Measurements from ENCODE around the gene TACR1. TPM values are rescaled to one million over a fixed set of nuclear protein-coding genes. Genes with fewer than 3 reads are reported as not detected.

Gene TACR1
- total RNA-seq, 1 donor from 2014 or later, result 1.0 TPM

- Mint-ChIP-seq H3K36me3 (ENCODE audit: low read depth, unreplicated experiment) (no peaks in the 10 kb centered on the region), H3K9me3 (ENCODE audit: unreplicated experiment) (no peaks in the 10 kb centered on the region), H3K27ac (ENCODE audit: unreplicated experiment) (no peak overlapping the region), H3K4me1 (ENCODE audit: unreplicated experiment) (no peaks in the 10 kb centered on the region), H3K27me3 (ENCODE audit: unreplicated experiment) (peaks cover 3% of the 10 kb centered on the region), H3K4me3 (ENCODE audit: unreplicated experiment) (no peak overlapping the region)
- no peak for TF ChIP-seq CTCF (IDR thresholded peaks at IDR 0.05; ENCODE audit: unreplicated experiment)
- DNase-seq (ENCODE audit: low spot score), result no peak
Measured at GRCh38 chr2:75025633-75026380, 173.5 kb downstream of the TACR1 start.

DNA sequence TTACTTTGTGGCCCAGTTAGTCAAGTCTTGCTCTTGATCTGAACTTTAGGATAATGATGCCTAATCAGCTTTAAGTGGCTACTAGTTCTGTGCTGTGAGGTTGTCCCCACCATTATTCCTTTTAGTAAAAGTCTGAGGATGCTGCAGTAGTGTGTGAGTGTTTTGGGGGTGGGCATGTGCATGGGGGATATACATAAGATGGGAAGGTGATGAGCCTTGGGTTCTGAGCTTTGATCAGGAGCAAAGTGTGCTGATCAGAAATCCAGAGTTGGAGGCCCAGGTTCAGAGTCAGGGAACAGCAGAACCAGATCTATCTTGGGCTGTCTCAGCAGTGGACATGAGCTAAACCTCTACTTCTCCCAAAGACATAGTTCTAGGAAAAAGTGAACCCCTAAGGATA, 174.1 kb downstream of the TACR1 start:
- no peaks in the 10 kb centered on the region for H3K9me3 Mint-ChIP-seq (ENCODE audit: unreplicated experiment)
- H3K36me3 Mint-ChIP-seq (ENCODE audit: low read depth, unreplicated experiment), result no peaks in the 10 kb centered on the region
- H3K4me1 Mint-ChIP-seq (ENCODE audit: unreplicated experiment), result no peaks in the 10 kb centered on the region
- no peak for TF ChIP-seq CTCF (IDR thresholded peaks at IDR 0.05; ENCODE audit: unreplicated experiment)
- no peak for DNase-seq (ENCODE audit: low spot score)
- H3K27ac Mint-ChIP-seq (ENCODE audit: unreplicated experiment), result no peak overlapping the region
- peaks cover 3% of the 10 kb centered on the region for H3K27me3 Mint-ChIP-seq (ENCODE audit: unreplicated experiment)
- H3K4me3 Mint-ChIP-seq (ENCODE audit: unreplicated experiment), result no peak overlapping the region

DNA sequence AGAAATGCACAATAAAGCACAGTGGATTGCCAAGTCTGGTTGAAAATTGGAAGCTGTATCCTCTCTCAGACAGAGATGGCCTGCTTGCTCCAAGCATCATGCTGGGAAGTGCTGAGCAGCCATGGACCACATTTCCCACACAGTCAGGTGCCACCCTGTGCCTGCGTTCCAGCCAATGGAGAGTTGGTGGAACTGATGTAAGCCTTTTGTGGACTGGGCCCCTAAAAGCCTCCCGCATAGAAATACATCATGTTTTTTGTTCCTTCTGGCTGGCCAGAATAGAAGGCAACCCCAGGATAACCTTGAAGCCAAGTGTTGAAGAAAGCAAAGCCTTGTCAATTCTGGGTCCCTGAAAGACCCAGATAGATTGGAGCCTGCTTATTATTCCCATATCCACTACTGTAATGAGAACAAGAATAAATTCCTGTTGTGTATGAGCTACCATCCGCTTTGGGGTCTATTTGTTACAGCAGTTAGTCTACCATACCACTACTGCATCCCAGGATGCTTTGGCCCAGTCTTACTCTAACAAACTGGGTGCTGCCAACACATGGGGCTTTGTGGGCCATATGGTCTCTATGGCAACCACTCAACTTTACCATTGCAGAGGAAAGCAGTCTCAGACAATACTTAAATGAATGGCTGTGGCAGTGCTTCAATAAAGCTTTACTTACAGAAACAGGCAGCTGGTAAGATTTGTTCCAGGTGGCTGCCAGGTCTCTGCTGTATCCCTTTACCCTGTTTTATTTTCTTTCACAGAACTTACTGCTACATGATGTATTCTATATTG, 175.5 kb downstream of the TACR1 start:
- TF ChIP-seq CTCF (IDR thresholded peaks at IDR 0.05; ENCODE audit: unreplicated experiment), result no peak
- H3K9me3 Mint-ChIP-seq (ENCODE audit: unreplicated experiment), result no peaks in the 10 kb centered on the region
- H3K27me3 Mint-ChIP-seq (ENCODE audit: unreplicated experiment), result peaks cover 3% of the 10 kb centered on the region
- no peak for DNase-seq (ENCODE audit: low spot score)
- no peak overlapping the region for H3K4me3 Mint-ChIP-seq (ENCODE audit: unreplicated experiment)
- H3K27ac Mint-ChIP-seq (ENCODE audit: unreplicated experiment), result no peak overlapping the region
- no peaks in the 10 kb centered on the region for H3K36me3 Mint-ChIP-seq (ENCODE audit: low read depth, unreplicated experiment)
- no peaks in the 10 kb centered on the region for H3K4me1 Mint-ChIP-seq (ENCODE audit: unreplicated experiment)

DNA sequence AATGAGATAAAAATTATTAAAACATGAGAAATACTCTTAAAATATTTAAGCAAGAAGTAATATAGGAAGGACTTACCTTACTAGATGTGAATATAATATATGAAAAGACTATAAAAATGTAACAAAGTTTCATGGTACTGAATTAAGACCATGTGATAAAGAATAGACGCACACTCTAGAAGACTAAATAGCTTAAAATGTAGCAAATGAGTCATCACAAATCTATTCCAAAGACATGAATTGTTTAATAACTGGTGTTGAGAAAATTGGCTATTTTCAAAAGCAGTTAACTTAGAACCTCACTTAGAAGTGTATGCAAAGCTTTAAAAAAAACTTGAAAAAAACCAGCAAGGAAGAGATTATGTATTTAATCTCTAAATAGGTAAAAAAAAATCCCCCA, 176.8 kb downstream of the TACR1 start:
- H3K36me3 Mint-ChIP-seq (ENCODE audit: low read depth, unreplicated experiment), result no peaks in the 10 kb centered on the region
- H3K27me3 Mint-ChIP-seq (ENCODE audit: unreplicated experiment), result peaks cover 3% of the 10 kb centered on the region
- TF ChIP-seq CTCF (IDR thresholded peaks at IDR 0.05; ENCODE audit: unreplicated experiment), result no peak
- DNase-seq (ENCODE audit: low spot score), result no peak
- H3K4me1 Mint-ChIP-seq (ENCODE audit: unreplicated experiment), result no peaks in the 10 kb centered on the region
- no peak overlapping the region for H3K4me3 Mint-ChIP-seq (ENCODE audit: unreplicated experiment)
- H3K27ac Mint-ChIP-seq (ENCODE audit: unreplicated experiment), result no peak overlapping the region
- H3K9me3 Mint-ChIP-seq (ENCODE audit: unreplicated experiment), result no peaks in the 10 kb centered on the region

- DNase-seq (ENCODE audit: low spot score), result no peak
- no peaks in the 10 kb centered on the region for H3K36me3 Mint-ChIP-seq (ENCODE audit: low read depth, unreplicated experiment)
- no peak for TF ChIP-seq CTCF (IDR thresholded peaks at IDR 0.05; ENCODE audit: unreplicated experiment)
- H3K4me3 Mint-ChIP-seq (ENCODE audit: unreplicated experiment), result no peak overlapping the region
- no peak overlapping the region for H3K27ac Mint-ChIP-seq (ENCODE audit: unreplicated experiment)
- H3K9me3 Mint-ChIP-seq (ENCODE audit: unreplicated experiment), result no peaks in the 10 kb centered on the region
- H3K27me3 Mint-ChIP-seq (ENCODE audit: unreplicated experiment), result peaks cover 3% of the 10 kb centered on the region
- no peaks in the 10 kb centered on the region for H3K4me1 Mint-ChIP-seq (ENCODE audit: unreplicated experiment)
Measured at GRCh38 chr2:75021672-75022071, 177.6 kb downstream of the TACR1 start.
